NCI-H69 (cell line): ENCODE measurements around the gene FTMT.
A peak's percentile ranks its signal among the peaks of the same experiment; 100 is the strongest.
"Not testable (repeated sequence)": the region's sequence is repeated elsewhere in the genome, so short reads cannot be mapped to it uniquely, and the experiment has no call there.

ENCODE experiments used
- DNase-seq: peaks from one replicate; lab custom pipeline; 2025; lab: John Stamatoyannopoulos, UW

FTMT gene

DNA sequence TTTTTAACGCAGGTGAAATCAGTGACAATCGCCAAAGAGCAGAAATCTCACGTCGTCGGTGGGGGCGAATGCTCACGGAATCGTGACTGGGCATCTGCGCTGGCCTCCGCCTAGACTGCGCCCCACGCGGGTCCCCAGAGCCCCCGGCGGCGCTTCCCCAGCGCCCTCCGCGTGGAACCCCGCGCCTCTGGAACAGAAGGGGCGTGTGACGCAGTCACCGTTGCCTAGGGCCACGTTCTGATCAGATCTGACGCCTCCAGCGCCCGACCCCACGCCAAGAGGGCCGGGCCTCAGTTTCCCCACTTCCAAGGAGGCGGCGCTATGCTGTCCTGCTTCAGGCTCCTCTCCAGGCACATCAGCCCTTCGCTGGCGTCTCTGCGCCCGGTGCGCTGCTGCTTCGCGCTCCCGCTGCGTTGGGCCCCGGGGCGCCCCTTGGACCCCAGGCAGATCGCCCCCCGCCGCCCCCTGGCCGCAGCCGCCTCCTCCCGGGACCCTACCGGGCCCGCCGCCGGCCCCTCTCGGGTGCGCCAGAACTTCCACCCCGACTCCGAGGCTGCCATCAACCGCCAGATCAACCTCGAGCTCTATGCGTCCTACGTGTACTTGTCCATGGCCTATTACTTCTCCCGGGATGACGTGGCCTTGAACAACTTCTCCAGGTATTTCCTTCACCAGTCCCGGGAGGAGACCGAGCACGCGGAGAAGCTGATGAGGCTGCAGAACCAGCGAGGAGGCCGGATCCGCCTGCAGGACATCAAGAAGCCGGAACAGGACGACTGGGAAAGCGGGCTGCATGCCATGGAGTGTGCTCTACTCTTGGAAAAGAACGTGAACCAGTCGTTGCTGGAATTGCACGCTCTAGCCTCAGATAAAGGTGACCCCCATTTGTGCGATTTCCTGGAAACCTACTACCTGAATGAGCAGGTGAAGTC is at the start of gene FTMT:
Gene FTMT, plus strand, starts transcription at position 240 of the 932 bp plus-strand sequence. Its CDS starts 82 bp downstream, at position 322.
- DNase-seq = no peak

DNA sequence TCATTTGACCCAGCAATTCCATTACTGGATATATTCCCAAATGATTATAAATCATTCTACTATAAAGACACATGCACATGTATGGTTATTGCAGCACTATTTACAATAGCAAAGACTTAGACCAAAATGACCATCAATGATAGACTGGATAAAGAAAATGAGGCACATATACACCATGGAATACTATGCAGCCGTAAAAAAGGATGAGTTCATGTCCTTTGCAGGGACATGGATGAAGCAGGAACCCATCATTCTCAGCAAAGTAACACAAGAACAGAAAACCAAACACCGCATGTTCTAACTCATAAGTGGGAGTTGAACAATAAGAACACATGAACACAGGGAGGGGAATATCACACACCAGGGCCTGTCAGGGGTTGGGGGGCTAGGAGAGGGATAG is 46.4 kb upstream of the FTMT start:
- DNase-seq = not testable (repeated sequence)

DNA sequence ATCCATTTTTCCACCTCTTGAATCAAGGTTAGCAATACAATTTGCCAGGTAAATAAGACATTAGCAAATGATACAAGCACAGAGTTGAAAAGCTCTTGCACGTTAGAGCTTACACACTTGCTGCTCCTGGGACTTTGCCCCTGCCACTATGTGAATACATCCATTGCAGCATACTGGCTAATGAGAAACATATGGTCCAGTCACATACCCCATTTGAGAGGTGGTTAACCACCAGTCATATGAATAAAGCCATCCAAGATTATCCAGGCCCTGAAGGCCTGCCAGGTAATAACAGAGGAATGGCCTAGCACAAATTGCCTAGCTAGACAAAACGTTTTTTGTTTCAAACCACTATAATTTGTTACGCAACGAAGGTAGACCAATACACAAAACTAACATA is 45.8 kb upstream of the FTMT start:
- peak; percentile 72 for DNase-seq

DNA sequence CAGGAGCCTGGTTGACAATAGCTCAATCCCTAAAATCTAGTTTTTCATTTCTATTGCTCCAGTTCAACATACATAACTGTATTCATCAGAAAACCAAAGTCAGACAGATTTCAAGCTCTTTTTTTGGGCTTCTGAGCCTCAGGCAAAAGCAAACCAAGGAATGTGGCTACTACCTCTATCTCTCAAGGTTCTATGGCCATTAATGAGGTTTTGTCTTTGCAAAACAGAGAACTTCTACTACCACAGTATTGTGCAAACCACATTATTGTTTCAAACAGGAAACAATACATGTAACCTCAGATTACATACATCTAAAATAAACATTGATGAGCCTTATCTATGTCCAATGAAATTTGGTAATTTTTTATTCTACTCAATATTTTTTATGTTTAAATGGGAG is 35.5 kb upstream of the FTMT start:
- DNase-seq = no peak

DNA sequence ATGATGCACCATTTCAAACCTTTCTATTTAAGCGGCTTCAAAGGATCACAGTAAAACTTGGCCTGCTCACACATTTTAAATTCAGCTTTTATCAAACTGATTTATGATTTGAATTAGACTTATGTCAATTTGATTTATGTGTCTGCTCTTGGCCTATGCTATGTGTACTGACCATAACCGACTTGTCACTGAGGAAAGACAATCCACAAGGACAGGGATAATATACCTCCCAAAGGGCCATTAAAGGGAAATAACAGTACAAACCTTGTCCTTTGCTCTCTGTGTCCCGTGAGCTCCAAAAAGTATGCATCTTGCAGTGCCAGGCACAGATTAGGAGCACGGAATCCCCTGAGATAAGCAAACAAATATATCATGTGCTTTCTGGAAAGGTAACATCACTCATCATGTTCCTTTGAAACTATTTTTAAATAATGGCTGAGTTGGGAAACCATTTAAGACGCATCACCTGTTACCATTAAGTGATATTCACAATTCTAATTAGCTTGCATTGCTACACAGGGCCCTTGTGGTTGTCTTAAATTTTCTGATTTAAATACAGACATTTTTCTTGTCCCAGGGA is 31.9 kb upstream of the FTMT start:
- peak; percentile 11 for DNase-seq

DNA sequence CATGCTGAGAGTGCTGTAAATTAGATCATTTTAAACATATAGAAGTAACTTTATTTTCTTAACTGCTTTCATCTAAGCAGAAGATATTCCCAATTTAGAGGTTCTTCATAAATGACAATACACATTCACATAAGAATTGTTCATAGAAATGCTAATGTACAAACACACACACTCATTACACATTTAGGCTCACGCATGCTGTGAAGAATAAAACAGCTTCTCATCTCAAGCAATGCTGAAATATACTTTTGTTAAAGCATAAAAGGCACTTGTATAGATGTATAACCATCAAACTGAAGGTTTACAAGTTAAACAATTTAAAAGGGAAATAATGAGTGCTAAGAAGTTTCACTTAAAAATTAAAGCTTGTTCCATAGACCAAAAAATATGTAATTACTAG is 18.1 kb upstream of the FTMT start:
- no peak for DNase-seq

DNA sequence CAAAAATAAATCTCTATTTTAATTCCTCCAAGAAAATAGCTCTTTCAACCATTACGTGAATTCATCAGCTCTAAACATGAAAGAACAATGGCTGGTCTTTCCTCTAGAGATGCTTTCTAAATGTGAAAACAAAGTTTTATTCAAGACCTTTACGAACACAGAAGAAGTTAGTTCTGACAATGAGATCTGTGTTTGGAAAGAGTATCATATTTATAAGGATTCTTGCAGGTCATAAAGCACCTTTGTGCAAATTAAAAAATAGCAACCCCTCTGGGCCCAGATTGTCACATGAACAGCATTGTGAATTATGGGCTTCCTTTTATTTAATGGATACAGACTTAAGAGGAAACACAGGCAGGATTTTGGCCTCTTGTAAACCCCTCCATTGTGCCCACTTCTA is 17.7 kb upstream of the FTMT start:
- DNase-seq = no peak

DNA sequence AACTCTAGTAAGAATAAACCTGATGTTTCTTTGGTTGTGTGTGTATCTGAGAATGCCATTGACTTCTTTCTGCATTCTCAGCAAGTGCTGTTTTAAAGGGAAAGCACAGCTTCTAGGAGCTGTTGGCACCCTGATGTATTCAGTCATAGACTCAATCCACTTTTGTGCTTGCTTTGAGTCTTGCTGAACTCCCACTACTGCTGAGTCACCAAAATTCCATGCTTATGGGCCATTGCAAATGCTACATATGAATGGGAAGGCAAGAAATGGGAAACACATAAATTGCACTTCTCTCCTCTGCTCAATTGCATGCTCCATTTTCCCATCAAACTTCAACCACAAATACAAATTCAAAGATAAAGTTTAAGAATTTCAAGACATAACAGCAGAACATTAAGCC is 9.8 kb upstream of the FTMT start:
- no peak for DNase-seq

DNA sequence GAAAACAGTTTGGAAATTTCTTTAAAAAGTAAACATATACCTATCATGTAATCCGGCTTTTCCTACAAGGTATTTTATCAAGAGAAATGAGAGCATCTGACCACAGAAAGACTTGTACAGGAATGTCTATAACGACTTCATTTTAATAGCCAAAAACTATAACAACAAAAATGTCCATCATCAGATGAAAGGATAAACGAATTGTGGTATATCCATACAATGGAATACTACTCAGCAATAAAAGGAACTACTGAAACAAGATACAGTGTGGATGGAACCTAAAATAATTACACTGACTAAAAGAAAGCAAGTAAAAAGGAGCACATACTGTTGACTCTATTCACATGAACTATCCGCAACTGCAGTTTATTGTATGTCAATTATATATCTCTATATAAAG is 1.4 kb upstream of the FTMT start:
- no peak for DNase-seq

DNA sequence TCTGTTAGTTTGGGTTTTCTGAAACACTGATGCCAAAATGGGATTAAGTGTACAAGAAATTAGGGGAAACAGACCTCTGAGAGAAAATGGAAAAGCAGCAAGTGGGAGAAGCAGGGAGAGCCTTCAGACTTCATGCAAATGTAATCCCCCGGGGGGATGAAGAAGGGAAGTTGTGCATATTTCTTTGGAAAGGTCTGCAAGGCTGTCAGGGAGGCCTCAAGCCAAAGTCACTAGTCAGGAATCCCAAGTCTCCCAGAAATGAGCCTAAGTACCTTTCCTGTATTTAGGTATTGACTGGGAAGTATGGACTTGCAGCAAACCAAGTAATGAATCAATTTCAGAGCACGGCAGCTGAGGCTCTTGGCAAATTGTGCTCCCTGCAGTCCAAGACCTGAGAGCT is 2.2 kb downstream of the FTMT start:
- no peak for DNase-seq

DNA sequence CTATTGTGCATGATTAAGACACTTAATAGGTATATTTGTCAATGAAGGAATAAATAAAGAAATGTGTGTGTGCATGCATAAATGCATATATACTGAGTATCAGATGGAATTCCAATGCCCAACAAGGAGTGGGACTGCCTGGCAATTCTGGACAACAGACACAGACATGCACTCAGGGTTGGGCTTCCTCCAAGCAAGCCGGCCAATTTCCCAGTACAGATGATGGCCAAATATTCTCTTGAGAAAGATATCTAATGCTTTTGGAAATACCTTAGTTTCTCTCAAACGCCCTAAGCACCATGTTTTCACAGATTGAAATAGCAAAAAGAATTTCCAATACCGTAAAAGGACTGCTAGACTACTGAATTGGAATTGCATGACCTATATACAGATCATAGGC is 11.1 kb downstream of the FTMT start:
- DNase-seq = no peak

DNA sequence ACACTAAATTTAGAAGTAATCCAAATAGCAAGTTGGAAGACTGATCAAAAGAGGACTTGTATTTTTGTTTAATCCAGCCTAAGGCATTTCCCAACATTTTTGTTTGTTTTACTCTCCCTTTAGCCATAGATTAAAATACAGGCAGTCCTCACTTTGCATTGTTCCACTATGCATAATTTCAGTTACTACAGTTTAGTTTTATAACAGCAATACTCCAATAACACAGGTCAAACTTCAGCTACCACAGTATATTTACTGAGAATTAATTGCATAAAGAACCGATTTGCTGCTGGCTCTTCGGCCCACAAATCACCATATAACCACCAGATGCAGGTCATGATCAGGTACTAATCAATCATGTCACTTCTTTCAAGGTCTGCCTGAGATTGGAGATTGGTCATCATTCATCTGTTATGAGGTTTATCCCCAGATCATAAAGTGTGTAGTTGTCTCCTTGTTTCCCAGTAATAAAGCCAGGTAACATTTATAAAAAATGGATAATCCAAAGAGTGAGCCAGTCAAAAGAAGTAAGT is 12.1 kb downstream of the FTMT start:
- DNase-seq = peak; percentile 51

DNA sequence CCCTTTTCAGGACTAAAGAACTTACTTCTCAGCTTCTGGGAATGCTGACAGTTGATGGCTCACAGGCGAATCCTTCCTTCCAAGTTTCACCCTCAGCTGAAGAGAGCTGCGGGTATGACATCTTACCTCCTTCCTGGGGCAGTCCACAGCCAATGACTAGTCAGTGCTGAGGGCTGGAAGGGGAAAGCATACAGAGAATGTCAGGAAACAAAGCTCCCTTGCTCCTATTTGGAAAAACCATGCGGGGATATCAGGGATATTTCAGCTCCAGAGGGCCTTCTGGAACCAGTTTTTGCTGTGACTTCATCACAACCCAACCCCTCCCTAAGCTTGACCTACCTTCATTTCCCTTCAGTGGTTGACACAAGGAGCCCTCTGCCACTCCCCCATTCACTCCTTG is 15.7 kb downstream of the FTMT start:
- DNase-seq = no peak

DNA sequence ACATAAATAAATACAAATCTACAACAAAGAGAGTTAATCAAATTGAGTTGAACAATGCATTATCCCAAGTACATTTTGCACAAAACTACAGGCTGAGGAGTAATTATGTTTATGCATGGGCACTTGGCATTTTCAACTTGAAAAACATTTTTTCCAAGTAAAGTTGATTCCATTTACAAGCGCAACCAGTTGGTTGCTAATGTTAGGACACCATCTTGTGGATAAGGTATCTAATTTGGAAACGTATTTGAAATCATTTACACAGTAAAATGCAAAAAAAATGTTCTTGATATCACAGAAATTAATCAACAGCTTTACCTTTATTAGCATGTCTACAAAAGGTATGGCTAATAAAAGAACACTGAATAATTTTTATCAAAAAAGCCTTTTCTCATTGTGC is 18.8 kb downstream of the FTMT start:
- DNase-seq = peak; percentile 52

DNA sequence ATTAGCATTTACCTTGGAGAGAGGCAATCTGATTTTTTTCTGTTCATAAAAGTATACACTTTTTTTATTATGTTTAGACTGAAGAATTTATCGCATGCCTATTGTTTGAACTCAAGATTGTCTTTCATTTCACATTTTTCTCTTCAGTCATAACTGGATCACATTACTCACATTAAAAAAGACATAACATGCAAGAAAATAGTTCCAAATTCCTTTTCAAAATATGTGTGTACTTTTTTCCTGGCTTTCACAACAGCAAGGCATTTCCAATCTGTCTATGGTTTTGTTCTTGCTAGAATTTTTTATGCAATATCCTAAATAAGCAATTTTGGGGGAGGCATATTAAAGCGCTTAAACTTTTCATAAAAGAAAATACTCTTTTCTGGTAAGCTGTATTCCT is 21.2 kb downstream of the FTMT start:
- no peak for DNase-seq

DNA sequence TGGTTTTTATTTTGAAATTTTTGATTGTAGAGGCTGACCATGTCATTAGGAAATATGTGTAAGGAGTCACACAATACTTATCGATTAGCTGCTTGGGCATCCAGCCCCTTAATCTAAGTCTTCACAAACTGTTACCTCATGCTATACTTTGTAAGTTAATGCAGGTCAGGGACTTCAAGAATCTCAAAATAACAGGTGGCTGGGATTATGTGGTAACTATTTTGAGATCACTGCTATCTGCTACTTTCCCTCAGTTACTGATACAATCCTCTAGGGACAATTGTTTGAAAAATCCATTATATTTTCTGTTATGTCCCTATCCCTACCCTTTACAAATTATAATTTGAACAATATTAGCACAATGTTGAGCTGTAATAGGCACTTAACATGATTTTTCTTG is 21.7 kb downstream of the FTMT start:
- no peak for DNase-seq

DNA sequence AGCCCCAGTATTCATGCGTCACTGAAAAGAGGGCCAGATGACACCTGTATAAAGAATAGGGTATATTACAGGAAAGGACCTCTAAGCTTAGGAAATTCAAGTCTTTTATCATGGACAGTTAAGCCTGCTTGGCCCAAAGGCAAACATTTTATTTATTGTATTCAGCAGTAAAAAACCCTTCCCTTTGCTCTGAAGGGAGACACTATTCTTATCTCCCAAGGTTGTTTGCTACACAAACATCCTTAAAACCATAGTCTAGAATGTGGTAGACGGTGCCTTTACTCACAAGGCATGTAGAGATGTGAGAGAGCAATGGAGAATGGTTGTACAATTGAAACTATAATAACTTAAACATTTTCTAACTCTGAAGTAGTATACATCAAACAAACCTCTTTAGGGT is 33.9 kb downstream of the FTMT start:
- DNase-seq = no peak

DNA sequence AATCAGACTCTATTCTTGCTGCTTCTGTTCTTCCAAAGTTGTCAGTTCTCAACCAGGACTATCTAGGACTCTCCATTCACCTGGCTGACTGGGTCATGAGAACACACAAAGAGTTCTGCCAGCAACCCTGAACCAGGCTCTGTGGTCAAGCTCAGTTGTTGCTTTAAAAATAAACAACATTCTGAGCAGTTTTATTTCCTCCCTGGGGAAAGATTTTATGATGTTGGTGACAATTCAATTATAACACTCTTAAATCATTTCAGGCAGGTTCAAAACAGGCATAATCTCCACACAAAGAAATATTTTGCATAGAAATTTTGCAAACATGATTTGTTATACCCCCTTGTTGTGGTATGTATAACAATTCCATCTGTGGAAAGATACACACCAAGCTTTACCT is 36.0 kb downstream of the FTMT start:
- no peak for DNase-seq

DNA sequence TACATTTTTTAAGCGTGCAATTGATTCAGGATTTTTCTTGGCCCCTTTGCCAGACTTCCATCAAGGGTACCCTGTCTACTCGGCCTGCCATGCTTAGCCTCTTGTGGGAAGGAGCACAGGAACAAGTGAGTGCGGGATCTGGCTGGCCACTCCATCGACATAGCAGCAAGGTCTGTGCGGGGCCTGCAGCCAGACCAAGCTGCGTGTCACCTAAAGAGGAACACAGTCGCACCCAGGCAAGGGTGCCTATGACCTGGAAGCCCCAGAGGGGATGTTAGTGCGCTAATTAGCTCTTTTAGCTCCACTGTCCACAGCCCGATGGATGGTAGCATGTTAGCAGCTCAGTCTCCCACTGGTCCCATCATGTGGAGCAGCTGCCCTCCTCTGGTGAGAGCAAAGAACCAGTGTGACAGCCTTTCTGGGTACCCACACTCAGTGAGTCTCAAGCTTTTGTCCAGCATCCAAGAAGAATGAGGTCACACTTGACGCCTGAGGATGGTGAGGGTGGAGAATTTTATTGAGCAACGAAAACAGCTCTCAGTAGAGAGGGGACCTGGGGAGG is 38.7 kb downstream of the FTMT start:
- no peak for DNase-seq

DNA sequence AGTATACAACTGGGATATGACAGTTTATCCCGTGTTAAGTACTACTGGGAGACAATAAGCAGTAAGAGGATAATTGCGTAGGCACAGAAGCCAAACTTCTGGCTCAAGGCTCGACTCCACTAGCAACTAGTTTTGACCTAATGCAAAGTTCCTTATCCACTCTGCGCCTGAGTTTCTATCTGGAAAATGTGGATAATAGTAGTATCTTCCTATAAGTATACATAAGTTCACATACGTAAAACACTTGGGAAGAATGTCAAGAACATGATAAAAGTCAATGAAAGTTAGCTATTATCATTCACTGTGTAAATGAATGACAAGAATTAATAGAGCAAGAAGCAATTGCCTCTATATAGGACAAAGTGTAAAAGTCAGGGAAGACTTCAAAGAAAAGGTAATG is 45.7 kb downstream of the FTMT start:
- DNase-seq = peak; percentile 32

DNA sequence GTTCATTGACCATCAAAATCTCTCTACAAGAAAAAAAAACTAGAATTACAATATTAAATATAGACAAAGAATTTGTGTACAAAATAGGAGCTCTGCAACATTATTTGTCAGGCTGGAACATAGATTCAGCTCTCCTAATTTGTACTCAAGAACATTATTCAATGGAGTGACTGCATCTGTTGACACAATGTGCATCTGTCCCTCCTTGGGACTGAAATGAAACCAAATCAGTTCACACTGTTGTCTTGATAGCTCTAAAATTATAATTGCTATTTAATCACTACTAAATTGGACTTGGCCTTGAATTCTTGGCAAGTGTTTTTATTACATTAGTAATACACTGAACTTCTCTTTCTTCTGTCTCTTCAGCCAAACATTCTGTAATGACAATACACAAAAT is 47.7 kb downstream of the FTMT start:
- peak; percentile 83 for DNase-seq
